KMS-11 (cell line): Measurements from ENCODE around the gene USP17L12.
"Not testable (repeated sequence)": the region's sequence is repeated elsewhere in the genome, so short reads cannot be mapped to it uniquely, and the experiment has no call there.

Source experiments
- H2AFZ ChIP-seq: fragments of 200-600 bp; sonication (generic); 2 replicates; pipeline ENCODE4 v1.6.1; 2016; ENCODE audit warnings: antibody characterized with exemption, mixed run types, low read depth
- H3K27ac ChIP-seq: fragments of 200-600 bp; sonication (generic); 2 replicates; pipeline ENCODE4 v1.6.1; 2016; ENCODE audit warnings: mild to moderate bottlenecking, mixed run types
- H3K27me3 ChIP-seq: fragments of 200-600 bp; sonication (generic); 2 replicates; pipeline ENCODE4 v1.6.1; 2017; ENCODE audit warnings: mild to moderate bottlenecking, low read depth, mixed run types, moderate library complexity; ENCODE audit not compliant: insufficient read depth
- H3K36me3 ChIP-seq: fragments of 200-600 bp; sonication (generic); 2 replicates; pipeline ENCODE4 v1.6.1; 2017; ENCODE audit warnings: mild to moderate bottlenecking, mixed run types; ENCODE audit not compliant: insufficient read depth
- H3K4me1 ChIP-seq: fragments of 200-600 bp; sonication (generic); 2 replicates; pipeline ENCODE4 v1.6.1; 2016; ENCODE audit warnings: mild to moderate bottlenecking, low read depth, mixed run types; ENCODE audit not compliant: poor library complexity, severe bottlenecking
- H3K4me2 ChIP-seq: fragments of 200-600 bp; sonication (generic); 2 replicates; pipeline ENCODE4 v1.7.0; 2016; ENCODE audit warnings: mild to moderate bottlenecking, mixed run types
- H3K4me3 ChIP-seq: fragments of 200-600 bp; sonication (generic); IDR thresholded peaks from 2 replicates; pipeline ENCODE4 v1.6.1; 2017; ENCODE audit warnings: low read depth, low read length, mixed read lengths; ENCODE audit not compliant: insufficient read depth
- H3K79me2 ChIP-seq: fragments of 200-600 bp; sonication (generic); 2 replicates; pipeline ENCODE4 v1.6.1; 2016; ENCODE audit warnings: low read depth, mixed run types; ENCODE audit not compliant: insufficient read depth
- H3K9ac ChIP-seq: fragments of 200-600 bp; sonication (generic); 2 replicates; pipeline ENCODE4 v1.6.1; 2016; ENCODE audit warnings: mild to moderate bottlenecking, mixed run types
- H4K20me1 ChIP-seq: fragments of 200-600 bp; sonication (generic); 2 replicates; pipeline ENCODE4 v1.6.1; 2016; ENCODE audit warnings: mild to moderate bottlenecking, mixed run types; ENCODE audit not compliant: insufficient read depth

USP17L12 gene

GRCh38 chr4:9219852-9220251, at the start of gene USP17L12:
USP17L12 (plus strand) TSS chr4:9220152; CDS start chr4:9220152, 0 bp downstream.
- H3K4me2 ChIP-seq, H3K27me3 ChIP-seq, H3K79me2 ChIP-seq, H4K20me1 ChIP-seq, H3K4me1 ChIP-seq, H2AFZ ChIP-seq, H3K27ac ChIP-seq, H3K9ac ChIP-seq, H3K4me3 ChIP-seq, H3K36me3 ChIP-seq: not testable (repeated sequence)

- H3K27me3 ChIP-seq = not testable (repeated sequence)
Measured at GRCh38 chr4:9210357-9210756, 9.6 kb upstream of the USP17L12 start, which contains the start of gene USP17L10. USP17L10 (plus strand) TSS chr4:9210657; CDS start chr4:9210657, 0 bp downstream.

GRCh38 chr4:9214701-9215100, 5.3 kb upstream of the USP17L12 start:
- H3K9ac ChIP-seq, H3K36me3 ChIP-seq, H2AFZ ChIP-seq: not testable (repeated sequence)

More at GRCh38 chr4:9210357-9210756, 9.6 kb upstream of the USP17L12 start, which contains the start of gene USP17L10:
- not testable (repeated sequence) for H3K4me2 ChIP-seq, H3K9ac ChIP-seq, H3K36me3 ChIP-seq, H2AFZ ChIP-seq, H3K4me3 ChIP-seq, H3K27ac ChIP-seq, H4K20me1 ChIP-seq, H3K4me1 ChIP-seq, H3K79me2 ChIP-seq

GRCh38 chr4:9215105-9215504, 4.8 kb upstream of the USP17L12 start, which contains the start of gene USP17L11:
USP17L11 (plus strand) TSS chr4:9215405; CDS start chr4:9215405, 0 bp downstream.
- not testable (repeated sequence) for H3K4me2 ChIP-seq, H3K79me2 ChIP-seq, H3K4me1 ChIP-seq, H2AFZ ChIP-seq, H3K27ac ChIP-seq, H3K9ac ChIP-seq, H3K36me3 ChIP-seq, H4K20me1 ChIP-seq, H3K4me3 ChIP-seq, H3K27me3 ChIP-seq

More at GRCh38 chr4:9214701-9215100, 5.3 kb upstream of the USP17L12 start:
- not testable (repeated sequence) for H4K20me1 ChIP-seq, H3K4me2 ChIP-seq, H3K27me3 ChIP-seq, H3K4me1 ChIP-seq, H3K79me2 ChIP-seq, H3K27ac ChIP-seq, H3K4me3 ChIP-seq

- H3K4me1 ChIP-seq, H3K36me3 ChIP-seq, H3K27ac ChIP-seq, H3K27me3 ChIP-seq, H3K9ac ChIP-seq, H4K20me1 ChIP-seq, H2AFZ ChIP-seq, H3K79me2 ChIP-seq, H3K4me2 ChIP-seq, H3K4me3 ChIP-seq: not testable (repeated sequence)
Measured at GRCh38 chr4:9224596-9224995, 4.6 kb downstream of the USP17L12 start, which contains the start of gene USP17L13. USP17L13 (plus strand) TSS chr4:9224896; CDS start chr4:9224896, 0 bp downstream.

- H2AFZ ChIP-seq, H3K9ac ChIP-seq, H3K79me2 ChIP-seq, H3K36me3 ChIP-seq, H3K27me3 ChIP-seq, H3K27ac ChIP-seq, H3K4me1 ChIP-seq, H3K4me2 ChIP-seq, H3K4me3 ChIP-seq, H4K20me1 ChIP-seq: not testable (repeated sequence)
Measured at GRCh38 chr4:9230249-9230648, 10.3 kb downstream of the USP17L12 start.

GRCh38 chr4:9234085-9234484, 14.1 kb downstream of the USP17L12 start, which contains the start of gene USP17L15:
USP17L15 (plus strand) TSS chr4:9234385; CDS start chr4:9234385, 0 bp downstream.
- H3K36me3 ChIP-seq, H3K9ac ChIP-seq, H3K4me2 ChIP-seq, H3K27me3 ChIP-seq, H3K4me3 ChIP-seq, H3K27ac ChIP-seq, H4K20me1 ChIP-seq, H3K79me2 ChIP-seq, H2AFZ ChIP-seq, H3K4me1 ChIP-seq: not testable (repeated sequence)

GRCh38 chr4:9238461-9238860, 18.5 kb downstream of the USP17L12 start:
- not testable (repeated sequence) for H3K4me1 ChIP-seq, H3K4me3 ChIP-seq, H4K20me1 ChIP-seq, H3K4me2 ChIP-seq, H2AFZ ChIP-seq, H3K79me2 ChIP-seq, H3K9ac ChIP-seq, H3K27ac ChIP-seq, H3K27me3 ChIP-seq, H3K36me3 ChIP-seq

GRCh38 chr4:9243579-9243978, 23.6 kb downstream of the USP17L12 start, which contains the start of gene USP17L17:
USP17L17 (plus strand) TSS chr4:9243879; CDS start chr4:9243879, 0 bp downstream.
- not testable (repeated sequence) for H3K9ac ChIP-seq, H3K27me3 ChIP-seq, H4K20me1 ChIP-seq, H3K36me3 ChIP-seq, H3K4me2 ChIP-seq, H2AFZ ChIP-seq, H3K4me3 ChIP-seq, H3K4me1 ChIP-seq, H3K27ac ChIP-seq, H3K79me2 ChIP-seq

GRCh38 chr4:9247953-9248680, 28.2 kb downstream of the USP17L12 start, which contains the start of gene USP17L18:
USP17L18 (plus strand) TSS chr4:9248630; CDS start chr4:9248630, 0 bp downstream.
- not testable (repeated sequence) for H3K4me1 ChIP-seq, H3K4me2 ChIP-seq, H3K36me3 ChIP-seq, H3K27ac ChIP-seq, H2AFZ ChIP-seq, H3K79me2 ChIP-seq, H3K9ac ChIP-seq, H3K4me3 ChIP-seq, H3K27me3 ChIP-seq, H4K20me1 ChIP-seq
